ENCODE results near the gene KCNQ1.

- no peak for TF ChIP-seq POLR2A (IDR thresholded peaks at IDR 0.05; ENCODE audit: low read depth, low read length)
- no peak for TF ChIP-seq TAF1 (IDR thresholded peaks at IDR 0.05; ENCODE audit: low read depth, low read length)
- no peak for TF ChIP-seq POLR2AphosphoS5 (IDR thresholded peaks at IDR 0.05; ENCODE audit: low read depth, low read length)
These were observed 177.1 kb downstream of the KCNQ1 start for GRCh38 chr11:2621894-2622293.

Measured in GM12891 (cell line).